Effector memory CD4-positive, alpha-beta T cell (primary cell): ENCODE data around the gene AGBL4.

Source experiments
- DNase-seq, 3 donors: peaks; one replicate each; pipeline ENCODE4 v3.0.0-alpha.2; 2020
- H3K27ac ChIP-seq: 2 replicates; pipeline ENCODE4 v1.7.0; 2013; ENCODE audit warnings: mild to moderate bottlenecking, low read length, moderate library complexity; ENCODE audit not compliant: insufficient read depth, poor library complexity, severe bottlenecking
- H3K27me3 ChIP-seq: replicated peaks from 2 replicates; pipeline ENCODE4 v1.7.0; 2013; ENCODE audit warnings: mild to moderate bottlenecking, low read length; ENCODE audit not compliant: insufficient read depth, control insufficient read depth, poor library complexity, severe bottlenecking
- H3K36me3 ChIP-seq: 2 replicates; pipeline ENCODE4 v1.7.0; 2013; ENCODE audit warnings: mild to moderate bottlenecking, low read length, moderate library complexity; ENCODE audit not compliant: control insufficient read depth, insufficient read depth
- H3K4me1 ChIP-seq: 2 replicates; pipeline ENCODE4 v1.7.0; 2013; ENCODE audit warnings: low read length, mild to moderate bottlenecking; ENCODE audit not compliant: control insufficient read depth, insufficient read depth, poor library complexity, severe bottlenecking
- H3K4me3 ChIP-seq: 2 replicates; pipeline ENCODE4 v1.7.0; 2013; ENCODE audit warnings: low read length, low read depth, mild to moderate bottlenecking; ENCODE audit not compliant: insufficient read depth, poor library complexity, severe bottlenecking
- H3K9me3 ChIP-seq: 2 replicates; pipeline ENCODE4 v1.7.0; 2013; ENCODE audit warnings: mild to moderate bottlenecking, low read length, moderate library complexity; ENCODE audit not compliant: control insufficient read depth

AGBL4 gene

DNA sequence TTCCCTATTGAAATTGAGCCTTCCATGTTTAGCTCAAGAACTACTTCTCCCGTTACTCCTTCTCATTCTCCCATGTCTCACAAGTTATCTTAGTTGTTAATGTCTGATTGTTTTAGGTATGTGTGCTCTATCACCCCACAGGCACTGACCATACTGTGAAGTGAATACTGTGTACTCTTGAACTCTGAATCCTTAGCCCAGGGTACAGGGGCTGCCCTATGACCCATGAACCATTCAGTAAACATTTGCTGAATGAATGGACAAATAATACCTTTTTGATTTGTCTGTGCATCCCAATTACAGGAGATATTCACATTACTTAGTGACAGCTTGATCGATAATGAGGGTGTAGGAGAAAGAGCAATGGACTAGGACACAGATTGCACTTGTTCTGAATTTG, 1077.7 kb downstream of the AGBL4 start:
- Histone ChIP-seq H3K27me3 (no peaks in the 10 kb centered on the region), H3K4me1 (no peaks in the 10 kb centered on the region), H3K9me3 (no peaks in the 10 kb centered on the region), H3K4me3 (no peak overlapping the region), H3K36me3 (no peaks in the 10 kb centered on the region), H3K27ac (no peak overlapping the region)
- no peak for DNase-seq

DNA sequence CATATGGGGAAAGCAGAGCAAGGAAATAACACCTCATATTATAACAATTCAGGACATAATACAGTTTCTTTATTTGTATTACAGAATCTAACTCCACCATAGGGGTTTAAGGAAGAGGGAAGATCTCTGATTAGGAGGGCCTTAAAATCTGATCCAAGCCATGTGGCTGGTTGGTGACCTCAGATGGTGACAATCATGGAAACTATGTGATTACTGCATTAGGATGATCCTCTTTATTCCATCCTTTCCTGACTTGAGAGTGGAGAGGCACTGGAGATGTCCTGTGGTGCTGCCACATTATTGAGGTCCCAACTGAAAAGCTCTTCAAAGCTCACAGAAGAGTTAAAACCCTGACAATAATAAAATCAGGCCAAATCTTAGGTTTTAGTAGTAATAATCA, 1078.9 kb downstream of the AGBL4 start:
- no peak for DNase-seq
- no peaks in the 10 kb centered on the region for H3K9me3 ChIP-seq
- no peaks in the 10 kb centered on the region for H3K36me3 ChIP-seq
- no peak overlapping the region for H3K4me3 ChIP-seq
- H3K27ac ChIP-seq = no peak overlapping the region
- H3K27me3 ChIP-seq = no peaks in the 10 kb centered on the region
- no peaks in the 10 kb centered on the region for H3K4me1 ChIP-seq

DNA sequence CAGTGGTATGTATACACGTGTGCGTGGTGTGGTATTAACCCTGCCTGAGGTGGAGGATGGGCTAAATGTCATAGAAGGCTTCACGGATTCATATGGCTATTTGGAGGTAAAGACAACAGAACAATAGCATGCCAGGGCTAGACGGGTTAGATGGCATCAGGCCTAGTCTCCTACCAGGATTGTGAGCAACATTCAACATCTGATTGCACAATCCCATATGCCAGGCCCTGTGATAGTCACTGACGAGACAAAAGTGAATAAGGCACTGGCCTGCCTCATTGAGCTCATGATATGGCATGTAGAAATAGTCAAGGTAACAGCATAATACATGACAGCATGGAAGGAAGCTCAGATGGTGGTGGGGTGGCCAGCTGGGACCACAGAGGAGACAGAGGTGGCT, 1079.9 kb downstream of the AGBL4 start:
- Histone ChIP-seq H3K4me3 (no peak overlapping the region), H3K9me3 (no peaks in the 10 kb centered on the region), H3K4me1 (no peaks in the 10 kb centered on the region), H3K36me3 (no peaks in the 10 kb centered on the region), H3K27ac (no peak overlapping the region), H3K27me3 (no peaks in the 10 kb centered on the region)
- no peak for DNase-seq

DNA sequence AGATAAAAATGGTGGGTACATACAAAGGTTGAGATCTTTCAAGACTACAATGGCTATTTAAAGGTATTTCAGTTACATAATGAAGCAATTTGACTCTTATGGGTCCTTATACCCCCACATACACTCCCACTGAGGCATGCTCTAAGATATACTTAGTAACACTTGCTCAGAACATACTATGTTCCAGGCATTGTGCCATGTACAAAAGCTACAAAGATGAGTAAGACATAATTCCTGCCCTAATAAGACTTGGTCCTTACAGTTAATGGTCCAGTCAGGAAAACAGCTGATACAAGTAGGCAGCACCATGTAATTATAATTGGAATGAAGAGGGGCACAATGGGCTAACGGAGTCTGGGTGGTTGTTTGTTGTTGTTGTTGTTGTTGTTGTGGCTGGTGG, 1080.4 kb downstream of the AGBL4 start:
- no peak overlapping the region for H3K4me3 ChIP-seq
- no peak for DNase-seq

DNA sequence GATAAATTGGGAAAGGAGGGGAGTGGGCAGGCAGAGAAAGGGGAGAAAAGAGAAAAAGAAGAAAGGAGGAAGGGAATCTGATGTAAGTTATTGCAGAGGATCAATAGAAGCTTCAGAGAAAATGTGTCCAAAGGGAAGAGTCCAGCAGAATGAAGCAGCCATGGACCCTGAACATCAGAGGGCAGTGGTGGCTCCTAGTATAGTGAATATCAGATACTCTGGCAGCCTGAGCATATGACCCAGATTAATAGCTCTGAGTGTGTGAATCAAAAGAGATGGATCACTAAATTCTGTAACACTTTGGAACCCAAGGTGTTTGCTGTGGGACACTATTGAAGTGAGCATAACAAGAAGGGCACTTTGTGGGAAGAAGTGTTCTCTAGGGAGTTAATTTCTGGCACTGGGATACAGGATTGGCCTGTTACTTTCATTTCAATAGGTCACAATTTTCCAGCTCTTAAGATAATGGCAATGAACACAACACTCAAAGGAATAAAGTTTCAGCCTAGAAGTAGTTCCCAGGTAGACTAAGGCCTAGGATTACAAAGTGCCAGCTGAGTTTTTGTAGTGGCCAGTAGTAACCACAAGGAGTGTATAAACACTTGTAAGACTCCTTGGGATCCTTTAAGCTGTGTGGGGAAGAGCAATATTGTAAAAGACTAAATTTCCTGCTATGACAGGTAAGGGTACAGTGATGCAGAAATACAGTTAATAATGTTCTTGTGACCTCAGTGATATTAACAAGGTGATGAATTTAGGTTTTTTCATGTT, 1082.6 kb downstream of the AGBL4 start:
- Histone ChIP-seq H3K27ac (no peak overlapping the region), H3K9me3 (no peaks in the 10 kb centered on the region), H3K27me3 (no peaks in the 10 kb centered on the region), H3K4me1 (no peaks in the 10 kb centered on the region), H3K4me3 (no peak overlapping the region), H3K36me3 (no peaks in the 10 kb centered on the region)
- no peak for DNase-seq

More for the DNA sequence above, 1080.4 kb downstream of the AGBL4 start:
- Histone ChIP-seq H3K36me3 (no peaks in the 10 kb centered on the region), H3K4me1 (no peaks in the 10 kb centered on the region), H3K27me3 (no peaks in the 10 kb centered on the region), H3K27ac (no peak overlapping the region), H3K9me3 (no peaks in the 10 kb centered on the region)

DNA sequence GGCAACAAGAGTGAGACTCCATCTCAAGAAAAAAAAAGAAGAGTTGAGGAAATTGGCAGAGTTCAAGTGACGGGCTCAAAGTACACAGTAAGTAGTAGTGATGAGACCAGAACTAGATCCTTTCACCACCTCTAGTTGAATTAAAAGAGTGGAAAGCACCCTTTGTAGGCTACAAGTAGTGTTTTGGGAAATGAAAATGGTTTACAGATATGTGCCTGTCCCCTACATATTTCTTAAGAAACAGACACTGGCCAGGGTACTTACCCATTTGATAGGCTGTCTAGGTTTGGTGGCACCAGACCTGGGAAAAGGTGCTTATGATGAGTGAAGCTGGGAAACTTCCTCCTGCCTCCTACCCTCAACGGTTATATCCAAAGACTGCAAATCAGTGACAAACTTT, 1083.4 kb downstream of the AGBL4 start:
- Histone ChIP-seq H3K4me3 (no peak overlapping the region), H3K27me3 (no peaks in the 10 kb centered on the region), H3K27ac (no peak overlapping the region), H3K36me3 (no peaks in the 10 kb centered on the region), H3K4me1 (no peaks in the 10 kb centered on the region), H3K9me3 (no peaks in the 10 kb centered on the region)
- DNase-seq = no peak

DNA sequence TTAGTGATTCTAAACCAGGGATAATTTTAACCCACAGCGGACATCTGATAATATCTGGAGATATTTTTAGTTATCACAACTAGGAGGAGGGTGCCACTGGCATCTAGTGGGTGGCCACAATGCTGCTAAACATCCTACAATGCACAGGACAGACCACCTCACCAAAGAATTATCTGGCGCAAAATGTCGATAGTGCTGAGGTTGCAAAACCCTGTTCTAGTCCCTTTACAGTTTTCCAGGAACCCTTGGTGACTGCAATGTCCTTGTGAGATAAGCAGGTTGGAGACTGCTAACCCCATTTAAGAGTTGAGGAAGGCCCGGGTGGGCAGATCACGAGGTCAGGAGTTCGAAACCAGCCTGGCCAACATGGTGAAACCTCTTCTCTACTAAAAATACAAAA, 1083.9 kb downstream of the AGBL4 start:
- no peak for DNase-seq
- no peaks in the 10 kb centered on the region for H3K9me3 ChIP-seq
- H3K36me3 ChIP-seq = no peaks in the 10 kb centered on the region
- H3K4me1 ChIP-seq = no peaks in the 10 kb centered on the region
- H3K4me3 ChIP-seq = no peak overlapping the region
- no peak overlapping the region for H3K27ac ChIP-seq
- no peaks in the 10 kb centered on the region for H3K27me3 ChIP-seq

DNA sequence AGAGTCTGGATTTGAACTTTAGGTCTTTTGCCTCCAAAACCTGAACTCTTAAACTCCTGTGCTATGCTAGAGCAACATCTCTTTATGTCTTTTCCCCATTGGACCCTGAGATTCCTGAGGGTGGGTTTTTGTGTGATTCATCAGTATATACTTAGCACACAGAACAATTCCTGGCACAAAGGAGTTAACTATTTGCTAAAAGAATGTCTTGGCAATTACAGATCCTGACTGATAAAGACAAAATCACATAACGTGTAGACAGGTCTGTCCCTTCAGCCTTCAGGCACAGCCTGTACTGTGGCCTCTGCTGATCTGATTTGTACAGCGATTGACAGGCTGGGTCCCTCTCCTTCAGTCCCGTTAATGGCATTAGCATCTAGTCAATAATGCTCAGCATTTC, 1084.7 kb downstream of the AGBL4 start:
- Histone ChIP-seq H3K27ac (no peak overlapping the region), H3K4me3 (no peak overlapping the region), H3K36me3 (no peaks in the 10 kb centered on the region), H3K9me3 (no peaks in the 10 kb centered on the region), H3K27me3 (no peaks in the 10 kb centered on the region), H3K4me1 (no peaks in the 10 kb centered on the region)
- DNase-seq = no peak

DNA sequence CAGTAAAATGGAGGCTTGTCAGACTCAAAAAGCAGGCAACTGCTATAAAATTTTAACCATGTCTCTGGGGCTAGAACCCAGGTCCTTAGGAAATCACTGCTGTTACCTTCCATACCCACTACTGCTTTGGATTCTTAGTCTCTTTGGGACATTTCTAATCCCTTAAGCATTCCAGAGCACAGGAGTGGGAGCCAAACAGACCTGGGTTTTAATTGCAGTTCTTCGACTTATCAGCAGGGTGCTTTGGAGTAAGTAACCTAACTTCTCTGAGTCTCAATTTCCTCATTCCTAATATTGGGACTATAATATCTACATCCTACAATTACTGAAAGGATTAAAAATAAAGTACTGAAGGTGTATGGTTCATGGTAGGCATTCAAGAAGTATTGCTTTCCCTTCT, 1086.0 kb downstream of the AGBL4 start:
- H3K36me3 ChIP-seq = no peaks in the 10 kb centered on the region
- H3K9me3 ChIP-seq = no peaks in the 10 kb centered on the region
- no peak for DNase-seq
- no peaks in the 10 kb centered on the region for H3K27me3 ChIP-seq
- H3K4me1 ChIP-seq = no peaks in the 10 kb centered on the region
- no peak overlapping the region for H3K4me3 ChIP-seq
- no peak overlapping the region for H3K27ac ChIP-seq

DNA sequence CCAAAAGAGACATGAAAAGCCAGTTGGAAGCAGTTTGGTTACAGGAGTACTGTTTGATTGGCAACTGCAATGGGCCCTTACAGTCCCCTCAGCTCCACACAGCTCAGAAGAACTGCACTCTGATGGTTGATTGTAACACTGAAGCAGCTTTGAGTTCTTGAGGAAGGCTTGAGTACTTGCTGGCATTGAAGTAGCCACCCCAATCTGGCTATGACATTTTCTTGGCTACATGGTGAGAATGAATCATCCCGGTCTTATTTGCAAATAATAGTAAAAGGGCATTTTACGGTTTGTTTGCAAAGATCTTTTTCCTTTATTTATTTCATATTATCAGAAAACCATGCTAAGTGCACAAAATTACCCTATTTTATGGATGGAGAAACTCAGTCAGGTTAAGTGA, 1087.3 kb downstream of the AGBL4 start:
- H3K27me3 ChIP-seq = no peaks in the 10 kb centered on the region
- H3K9me3 ChIP-seq = no peaks in the 10 kb centered on the region
- H3K4me1 ChIP-seq = no peaks in the 10 kb centered on the region
- DNase-seq = no peak
- no peak overlapping the region for H3K27ac ChIP-seq
- H3K4me3 ChIP-seq = no peak overlapping the region
- H3K36me3 ChIP-seq = no peaks in the 10 kb centered on the region
